RKO (cell line): Measurements from ENCODE around the gene ATP8A1.
"Not testable (repeated sequence)": the region's sequence is repeated elsewhere in the genome, so short reads cannot be mapped to it uniquely, and the experiment has no call there.

Experiments used
- DNase-seq: peaks from one replicate; pipeline ENCODE4 v3.0.0-alpha.2; 2016; ENCODE audit warnings: low spot score

ATP8A1 gene

GRCh38 chr4:42656944-42657792, at the start of gene ATP8A1:
Gene ATP8A1 (minus strand): TSS chr4:42657105. CDS start chr4:42656873, 232 bp downstream.
- peak; percentile 79 for DNase-seq

GRCh38 chr4:42706086-42706485, 49.2 kb upstream of the ATP8A1 start:
- no peak for DNase-seq

- no peak for DNase-seq
Observed at GRCh38 chr4:42703813-42704212, 46.9 kb upstream of the ATP8A1 start.

- no peak for DNase-seq
Observed at GRCh38 chr4:42702895-42703294, 46.0 kb upstream of the ATP8A1 start.

- DNase-seq, result not testable (repeated sequence)
Observed at GRCh38 chr4:42701780-42702179, 44.9 kb upstream of the ATP8A1 start.

- no peak for DNase-seq
Observed at GRCh38 chr4:42690537-42690936, 33.6 kb upstream of the ATP8A1 start.

GRCh38 chr4:42683393-42683792, 26.5 kb upstream of the ATP8A1 start:
- DNase-seq, result no peak

GRCh38 chr4:42678512-42678911, 21.6 kb upstream of the ATP8A1 start:
- no peak for DNase-seq

- no peak for DNase-seq
Observed at GRCh38 chr4:42676066-42676951, 19.4 kb upstream of the ATP8A1 start.

GRCh38 chr4:42673082-42673425, 16.1 kb upstream of the ATP8A1 start:
- no peak for DNase-seq

GRCh38 chr4:42672359-42673081, 15.6 kb upstream of the ATP8A1 start:
- DNase-seq, result no peak

- DNase-seq, result no peak
Observed at GRCh38 chr4:42671431-42672194, 14.7 kb upstream of the ATP8A1 start.

- no peak for DNase-seq
Observed at GRCh38 chr4:42658261-42658660, 1.4 kb upstream of the ATP8A1 start.

- DNase-seq, result no peak
Observed at GRCh38 chr4:42656679-42656943, 294 bp downstream of the ATP8A1 start.

- no peak for DNase-seq
Observed at GRCh38 chr4:42655921-42656678, 805 bp downstream of the ATP8A1 start.

- no peak for DNase-seq
Observed at GRCh38 chr4:42655269-42655637, 1.7 kb downstream of the ATP8A1 start.

- peak; percentile 91 for DNase-seq
Observed at GRCh38 chr4:42654631-42655268, 2.2 kb downstream of the ATP8A1 start.

GRCh38 chr4:42653626-42654560, 3.0 kb downstream of the ATP8A1 start:
- no peak for DNase-seq

GRCh38 chr4:42652529-42653231, 4.2 kb downstream of the ATP8A1 start:
- not testable (repeated sequence) for DNase-seq
